OCI-LY1 (cell line): Measurements from ENCODE around the gene HIPK1.

Experiments used
- H2AFZ ChIP-seq: fragments of 200-600 bp; sonication (generic), shearing (Covaris generic); 2 replicates; pipeline ENCODE4 v1.6.0; 2014; ENCODE audit warnings: antibody characterized with exemption, mild to moderate bottlenecking, low read length
- H3F3A ChIP-seq: fragments of 200-600 bp; sonication (generic), shearing (Covaris generic); 2 replicates; pipeline ENCODE4 v1.6.0; 2014; ENCODE audit warnings: mild to moderate bottlenecking, antibody characterized with exemption, low read length, moderate library complexity; ENCODE audit not compliant: insufficient read depth
- H3K27ac ChIP-seq: fragments of 200-600 bp; sonication (generic); 2 replicates; pipeline ENCODE4 v1.5.1; 2014; ENCODE audit warnings: low read length, mixed run types, mild to moderate bottlenecking, low read depth; ENCODE audit not compliant: poor library complexity, severe bottlenecking
- H3K27me3 ChIP-seq: fragments of 200-600 bp; sonication (generic); 2 replicates; pipeline ENCODE4 v1.6.0; 2014; ENCODE audit warnings: antibody characterized with exemption, mild to moderate bottlenecking, low read length, moderate library complexity; ENCODE audit not compliant: insufficient read depth
- H3K36me3 ChIP-seq: fragments of 200-600 bp; sonication (generic); 2 replicates; pipeline ENCODE4 v1.6.1; 2014; ENCODE audit warnings: mild to moderate bottlenecking, antibody characterized with exemption, low read length, moderate library complexity, mixed read lengths; ENCODE audit not compliant: insufficient read depth
- H3K4me1 ChIP-seq: fragments of 200-600 bp; sonication (generic); 2 replicates; pipeline ENCODE4 v1.5.1; 2014; ENCODE audit warnings: mild to moderate bottlenecking, low read length, moderate library complexity; ENCODE audit not compliant: insufficient read depth, severe bottlenecking
- H3K4me2 ChIP-seq: fragments of 200-600 bp; sonication (generic), shearing (Covaris generic); 2 replicates; pipeline ENCODE4 v1.6.1; 2014; ENCODE audit warnings: low read length
- H3K4me3 ChIP-seq: fragments of 200-600 bp; sonication (generic); 2 replicates; pipeline ENCODE4 v1.5.1; 2014; ENCODE audit warnings: low read length, low read depth, mild to moderate bottlenecking, mixed read lengths; ENCODE audit not compliant: poor library complexity, severe bottlenecking
- H3K79me2 ChIP-seq: fragments of 200-600 bp; shearing (Covaris generic); 2 replicates; pipeline ENCODE4 v1.6.1; 2016; ENCODE audit warnings: mixed run types, low read length, mixed read lengths; ENCODE audit not compliant: insufficient read depth
- H3K9ac ChIP-seq: fragments of 200-600 bp; sonication (generic), shearing (Covaris generic); 2 replicates; pipeline ENCODE4 v1.6.1; 2014; ENCODE audit warnings: mild to moderate bottlenecking, low read length, mixed read lengths
- H3K9me2 ChIP-seq: fragments of 200-600 bp; sonication (generic), shearing (Covaris generic); 2 replicates; pipeline ENCODE4 v1.6.1; 2014; ENCODE audit warnings: low read depth, mild to moderate bottlenecking, low read length, mixed read lengths
- H3K9me3 ChIP-seq: fragments of 200-600 bp; shearing (Covaris generic); 2 replicates; pipeline ENCODE4 v1.6.1; 2014; ENCODE audit warnings: low read length, mixed read lengths
- H4K20me1 ChIP-seq: fragments of 200-600 bp; sonication (generic), shearing (Covaris generic); 2 replicates; pipeline ENCODE4 v1.6.0; 2016; ENCODE audit warnings: mild to moderate bottlenecking, low read length; ENCODE audit not compliant: insufficient read depth
- EZH2 ChIP-seq: fragments of 200-600 bp; sonication (generic), shearing (Covaris generic); IDR thresholded peaks from 2 replicates; pipeline ENCODE4 v1.8.0; 2017; ENCODE audit warnings: borderline replicate concordance, mixed run types, mild to moderate bottlenecking, antibody characterized with exemption, low read length, moderate library complexity, mixed read lengths
- TF ChIP-seq, protein P1 (sequence below): fragments of 200-600 bp; sonication (generic), shearing (Covaris generic); IDR thresholded peaks from 2 replicates; pipeline ENCODE4 v1.5.1; 2017; ENCODE audit warnings: mild to moderate bottlenecking, antibody characterized with exemption, low read length, moderate library complexity, mixed read lengths

HIPK1 gene

DNA sequence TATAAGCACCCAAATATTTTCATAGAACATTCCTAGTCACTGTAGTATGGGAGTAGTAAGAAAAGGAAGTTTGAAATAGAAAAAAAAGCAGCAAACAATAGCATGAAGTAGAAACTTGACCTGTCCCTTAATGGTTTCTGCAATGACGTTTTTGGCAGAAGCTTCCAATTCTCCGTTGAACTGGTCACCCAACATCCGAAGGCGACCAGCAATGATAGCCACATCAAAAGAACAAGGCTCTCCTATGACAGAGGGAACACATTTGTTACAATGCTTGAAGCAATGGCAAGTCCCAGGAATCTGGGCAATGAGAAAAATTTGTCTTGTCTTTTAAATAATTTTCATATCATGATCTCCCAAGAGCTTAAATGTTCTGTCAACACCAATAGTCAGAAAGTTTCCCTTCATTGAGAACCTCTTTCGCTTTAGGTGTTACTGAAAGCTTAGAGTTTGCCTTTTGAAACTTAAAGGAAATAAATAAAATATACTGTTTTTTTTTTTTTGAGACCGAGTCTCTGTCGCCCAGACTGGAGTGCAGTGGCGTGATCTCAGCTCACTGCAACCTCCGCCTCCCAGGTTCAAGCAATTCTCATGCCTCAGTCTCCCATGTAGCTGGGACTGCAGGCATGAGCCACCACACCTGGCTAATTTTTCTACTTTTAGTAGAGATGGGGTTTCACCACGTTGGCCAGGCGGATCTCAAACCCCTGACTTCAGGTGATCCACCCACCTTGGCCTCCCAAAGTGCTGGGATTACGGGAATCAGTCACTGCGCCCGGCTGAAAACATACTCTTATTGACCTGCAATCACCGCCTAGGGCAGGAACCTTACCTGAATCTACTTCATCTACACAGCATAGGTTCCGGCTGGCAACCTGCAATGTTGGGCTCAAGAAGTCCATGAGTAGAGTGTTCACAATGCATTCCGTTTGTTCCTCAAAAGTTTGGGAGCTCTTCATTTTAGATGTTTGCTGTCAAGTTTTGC, 42.4 kb upstream of the HIPK1 start:
- no peaks in the 10 kb centered on the region for H3F3A ChIP-seq
- H3K4me2 ChIP-seq: no peak overlapping the region
- H3K9me2 ChIP-seq: no peaks in the 10 kb centered on the region
- no peak overlapping the region for H3K9ac ChIP-seq
- TF ChIP-seq, protein P1, sequence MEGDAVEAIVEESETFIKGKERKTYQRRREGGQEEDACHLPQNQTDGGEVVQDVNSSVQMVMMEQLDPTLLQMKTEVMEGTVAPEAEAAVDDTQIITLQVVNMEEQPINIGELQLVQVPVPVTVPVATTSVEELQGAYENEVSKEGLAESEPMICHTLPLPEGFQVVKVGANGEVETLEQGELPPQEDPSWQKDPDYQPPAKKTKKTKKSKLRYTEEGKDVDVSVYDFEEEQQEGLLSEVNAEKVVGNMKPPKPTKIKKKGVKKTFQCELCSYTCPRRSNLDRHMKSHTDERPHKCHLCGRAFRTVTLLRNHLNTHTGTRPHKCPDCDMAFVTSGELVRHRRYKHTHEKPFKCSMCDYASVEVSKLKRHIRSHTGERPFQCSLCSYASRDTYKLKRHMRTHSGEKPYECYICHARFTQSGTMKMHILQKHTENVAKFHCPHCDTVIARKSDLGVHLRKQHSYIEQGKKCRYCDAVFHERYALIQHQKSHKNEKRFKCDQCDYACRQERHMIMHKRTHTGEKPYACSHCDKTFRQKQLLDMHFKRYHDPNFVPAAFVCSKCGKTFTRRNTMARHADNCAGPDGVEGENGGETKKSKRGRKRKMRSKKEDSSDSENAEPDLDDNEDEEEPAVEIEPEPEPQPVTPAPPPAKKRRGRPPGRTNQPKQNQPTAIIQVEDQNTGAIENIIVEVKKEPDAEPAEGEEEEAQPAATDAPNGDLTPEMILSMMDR: no peak
- TF ChIP-seq EZH2: no peak
- H3K9me3 ChIP-seq: no peaks in the 10 kb centered on the region
- no peak overlapping the region for H3K4me3 ChIP-seq
- no peak overlapping the region for H3K27ac ChIP-seq
- H3K79me2 ChIP-seq: no peaks in the 10 kb centered on the region
- no peak overlapping the region for H2AFZ ChIP-seq
- no peaks in the 10 kb centered on the region for H4K20me1 ChIP-seq
- no peaks in the 10 kb centered on the region for H3K27me3 ChIP-seq
- H3K4me1 ChIP-seq: peaks cover 5% of the 10 kb centered on the region
- no peaks in the 10 kb centered on the region for H3K36me3 ChIP-seq

DNA sequence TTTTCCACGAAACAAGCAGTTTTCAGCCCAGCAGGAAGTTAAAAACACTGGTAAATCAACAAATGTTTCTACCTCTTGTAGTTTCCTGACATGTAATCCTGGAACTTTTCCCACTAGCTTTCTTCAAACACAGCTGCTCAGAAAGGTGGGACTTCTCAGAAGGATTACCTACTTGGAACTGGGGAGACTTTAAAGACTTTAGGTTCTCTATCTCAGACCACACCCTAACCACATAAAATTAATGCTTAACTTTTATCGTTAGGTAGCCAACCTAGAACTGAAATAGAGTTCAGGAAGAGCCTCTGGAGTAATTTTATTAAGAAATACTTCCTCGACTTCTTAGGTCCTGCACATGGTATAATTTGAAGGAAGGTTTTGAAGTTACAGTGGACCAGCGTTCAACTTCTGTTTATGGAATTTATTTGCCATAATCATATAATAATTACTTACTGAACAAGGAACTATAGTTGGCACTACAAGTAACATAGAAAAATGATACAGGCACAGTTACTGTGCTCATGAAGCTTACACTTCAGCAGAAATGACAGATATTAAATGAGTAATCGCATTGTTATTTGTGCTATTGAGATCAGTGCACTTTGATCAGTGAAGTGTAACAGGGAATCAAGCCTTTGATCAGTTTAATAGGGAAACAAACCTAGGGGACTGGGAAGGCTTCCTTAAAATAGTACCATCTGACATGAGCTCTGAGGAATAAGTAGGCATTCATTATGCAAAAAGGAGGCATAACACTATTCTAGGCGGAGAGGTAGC, 41.5 kb upstream of the HIPK1 start, which contains the start of gene BCL2L15:
Gene BCL2L15, minus strand, starts transcription at position 180 of the 774 bp plus-strand sequence. CDS start 206 bp downstream, outside the sequence.
- Histone ChIP-seq H3K36me3 (no peaks in the 10 kb centered on the region), H3K4me1 (peaks cover 5% of the 10 kb centered on the region), H2AFZ (no peak within 1 kb of the TSS), H4K20me1 (no peaks in the 10 kb centered on the region), H3K79me2 (no peaks in the 10 kb centered on the region), H3F3A (no peaks in the 10 kb centered on the region), H3K9ac (no peak within 1 kb of the TSS), H3K4me3 (no peak within 1 kb of the TSS), H3K9me3 (no peaks in the 10 kb centered on the region), H3K27me3 (no peaks in the 10 kb centered on the region), H3K9me2 (no peaks in the 10 kb centered on the region), H3K27ac (no peak within 1 kb of the TSS), H3K4me2 (no peak within 1 kb of the TSS)
- TF ChIP-seq, protein P1: no peak
- TF ChIP-seq EZH2: no peak

DNA sequence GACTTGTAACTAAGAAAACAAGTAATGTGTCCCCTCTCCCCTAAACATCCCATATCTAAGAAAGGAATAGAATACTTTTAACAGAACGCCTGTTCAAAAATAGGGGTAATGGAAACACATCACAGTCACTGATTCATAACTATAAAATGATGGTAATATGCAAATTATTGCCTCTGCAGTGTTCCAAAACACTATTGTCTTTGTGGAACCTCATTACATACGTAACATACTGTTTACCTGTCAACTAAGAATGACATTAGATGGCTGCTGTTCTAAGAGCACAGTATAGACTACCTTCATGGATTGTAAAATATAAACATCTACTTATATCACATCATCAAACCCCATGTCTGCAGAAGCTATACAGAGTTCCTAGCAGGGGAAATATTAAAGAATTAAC, 38.3 kb upstream of the HIPK1 start:
- Histone ChIP-seq H2AFZ (no peak overlapping the region), H3F3A (no peaks in the 10 kb centered on the region), H3K4me3 (no peak overlapping the region), H3K36me3 (peaks cover 21% of the 10 kb centered on the region), H4K20me1 (no peaks in the 10 kb centered on the region), H3K27me3 (no peaks in the 10 kb centered on the region), H3K9me3 (no peaks in the 10 kb centered on the region), H3K4me1 (peaks cover 5% of the 10 kb centered on the region), H3K4me2 (no peak overlapping the region), H3K27ac (no peak overlapping the region), H3K9me2 (no peaks in the 10 kb centered on the region), H3K79me2 (no peaks in the 10 kb centered on the region), H3K9ac (no peak overlapping the region)
- TF ChIP-seq, protein P1: no peak
- TF ChIP-seq EZH2: no peak
